Progenitor cell of endocrine pancreas (in vitro differentiated cells): ENCODE measurements around the gene KPNB1. TPM values are rescaled to one million over a fixed set of nuclear protein-coding genes. Genes with fewer than 3 reads are reported as not detected.

Experiments used
- DNase-seq: peaks from one replicate; pipeline ENCODE4 v3.0.0; 2021; ENCODE audit warnings: low spot score; ENCODE audit not compliant: unreplicated experiment
- H3K27ac Mint-ChIP-seq: 2 replicates; pipeline ENCODE4 v1.8.0; 2021; ENCODE audit warnings: mild to moderate bottlenecking, moderate library complexity, mixed read lengths
- H3K27me3 Mint-ChIP-seq: 2 replicates; pipeline ENCODE4 v1.8.0; 2021; ENCODE audit warnings: mixed read lengths
- H3K36me3 Mint-ChIP-seq: 2 replicates; pipeline ENCODE4 v1.8.0; 2022; ENCODE audit warnings: mixed read lengths; ENCODE audit not compliant: insufficient read depth
- H3K4me1 Mint-ChIP-seq: 2 replicates; pipeline ENCODE4 v1.8.0; 2021; ENCODE audit warnings: low read depth, mixed read lengths
- H3K4me3 Mint-ChIP-seq: 2 replicates; pipeline ENCODE4 v1.8.0; 2021; ENCODE audit warnings: low read depth, mild to moderate bottlenecking, moderate library complexity, mixed read lengths
- H3K9me3 Mint-ChIP-seq: 2 replicates; pipeline ENCODE4 v1.8.0; 2021; ENCODE audit warnings: low read depth, mixed read lengths
- total RNA-seq: library from RNA; stranded (reverse); gene quantifications from 2 replicates; pipeline ENCODE4 v1.2.1, GENCODE V29; 2021
- TF ChIP-seq, protein P1 (sequence below): fragments of 200-600 bp; sonication (generic); IDR thresholded peaks from one replicate; pipeline ENCODE4 v1.5.0; 2021; ENCODE audit warnings: antibody characterized with exemption, mild to moderate bottlenecking; ENCODE audit not compliant: unreplicated experiment

KPNB1 gene
- total RNA-seq, 1 donor from 2014 or later = 386 TPM

DNA sequence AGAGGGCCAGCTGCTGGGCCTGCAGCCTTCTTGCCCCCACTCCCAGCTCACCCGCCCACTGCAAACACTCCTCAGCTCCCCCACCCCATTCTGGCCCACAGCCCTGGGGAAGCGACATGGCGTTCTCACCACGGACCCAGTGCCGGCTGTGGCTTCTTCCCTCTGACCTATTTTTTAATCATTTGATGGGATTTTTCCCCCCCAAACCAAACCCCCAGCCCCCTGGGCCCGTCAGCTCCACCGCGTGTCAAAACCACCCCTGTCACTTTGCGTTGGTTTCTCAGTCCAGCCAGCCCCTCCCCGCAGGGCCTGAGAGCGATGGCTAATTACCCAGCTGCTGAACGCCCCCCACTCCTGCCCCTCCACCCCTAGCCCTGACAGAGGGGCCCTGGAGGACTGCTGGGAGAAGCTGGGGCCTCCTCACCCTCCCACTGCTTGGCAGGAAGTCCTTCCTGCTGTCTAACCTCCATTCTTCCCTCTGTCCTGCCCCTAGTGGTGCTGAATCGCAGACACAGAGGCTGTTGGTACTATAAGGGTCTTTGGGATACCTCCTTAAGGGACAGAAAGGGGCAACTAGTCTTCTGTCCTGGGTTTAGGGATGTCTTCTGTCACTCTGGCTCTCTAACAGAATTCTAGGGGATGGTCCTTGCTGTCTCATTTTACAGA, 75.9 kb downstream of the KPNB1 start:
- Mint-ChIP-seq H3K27ac (no peak overlapping the region), H3K4me3 (no peak overlapping the region), H3K27me3 (peaks cover 83% of the 10 kb centered on the region), H3K4me1 (no peaks in the 10 kb centered on the region), H3K9me3 (no peaks in the 10 kb centered on the region), H3K36me3 (no peaks in the 10 kb centered on the region)
- TF ChIP-seq, protein P1, sequence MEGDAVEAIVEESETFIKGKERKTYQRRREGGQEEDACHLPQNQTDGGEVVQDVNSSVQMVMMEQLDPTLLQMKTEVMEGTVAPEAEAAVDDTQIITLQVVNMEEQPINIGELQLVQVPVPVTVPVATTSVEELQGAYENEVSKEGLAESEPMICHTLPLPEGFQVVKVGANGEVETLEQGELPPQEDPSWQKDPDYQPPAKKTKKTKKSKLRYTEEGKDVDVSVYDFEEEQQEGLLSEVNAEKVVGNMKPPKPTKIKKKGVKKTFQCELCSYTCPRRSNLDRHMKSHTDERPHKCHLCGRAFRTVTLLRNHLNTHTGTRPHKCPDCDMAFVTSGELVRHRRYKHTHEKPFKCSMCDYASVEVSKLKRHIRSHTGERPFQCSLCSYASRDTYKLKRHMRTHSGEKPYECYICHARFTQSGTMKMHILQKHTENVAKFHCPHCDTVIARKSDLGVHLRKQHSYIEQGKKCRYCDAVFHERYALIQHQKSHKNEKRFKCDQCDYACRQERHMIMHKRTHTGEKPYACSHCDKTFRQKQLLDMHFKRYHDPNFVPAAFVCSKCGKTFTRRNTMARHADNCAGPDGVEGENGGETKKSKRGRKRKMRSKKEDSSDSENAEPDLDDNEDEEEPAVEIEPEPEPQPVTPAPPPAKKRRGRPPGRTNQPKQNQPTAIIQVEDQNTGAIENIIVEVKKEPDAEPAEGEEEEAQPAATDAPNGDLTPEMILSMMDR = no peak
- no peak for DNase-seq

GRCh38 chr17:47726796-47727703, 77.3 kb downstream of the KPNB1 start:
- peaks cover 82% of the 10 kb centered on the region for H3K27me3 Mint-ChIP-seq
- TF ChIP-seq, protein P1 = no peak
- H3K9me3 Mint-ChIP-seq = no peaks in the 10 kb centered on the region
- no peak overlapping the region for H3K27ac Mint-ChIP-seq
- H3K36me3 Mint-ChIP-seq = no peaks in the 10 kb centered on the region
- H3K4me3 Mint-ChIP-seq = no peak overlapping the region
- no peak for DNase-seq
- H3K4me1 Mint-ChIP-seq = no peaks in the 10 kb centered on the region

DNA sequence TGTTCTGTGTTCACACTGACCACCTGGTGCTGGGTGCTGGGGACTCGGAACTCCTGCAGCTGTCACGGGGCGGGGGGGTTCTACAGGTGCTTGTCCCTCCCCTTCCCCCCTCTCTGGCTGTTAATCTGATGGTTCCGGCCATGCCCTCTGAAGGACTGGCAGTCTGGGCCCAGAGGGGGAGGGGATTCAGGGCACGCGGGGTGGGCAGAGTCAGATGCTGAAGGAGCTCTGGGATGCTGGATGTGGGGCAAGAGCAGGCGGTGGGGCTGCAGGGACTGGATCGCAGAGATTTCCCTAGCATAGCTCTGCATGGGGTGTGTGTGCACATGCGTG, 78.0 kb downstream of the KPNB1 start:
- H3K4me1 Mint-ChIP-seq = no peaks in the 10 kb centered on the region
- H3K27me3 Mint-ChIP-seq = peaks cover 82% of the 10 kb centered on the region
- DNase-seq = no peak
- H3K9me3 Mint-ChIP-seq = no peaks in the 10 kb centered on the region
- no peaks in the 10 kb centered on the region for H3K36me3 Mint-ChIP-seq
- TF ChIP-seq, protein P1 = no peak
- H3K27ac Mint-ChIP-seq = no peak overlapping the region
- H3K4me3 Mint-ChIP-seq = no peak overlapping the region

- DNase-seq = no peak
- Mint-ChIP-seq H3K4me1 (peaks cover 1% of the 10 kb centered on the region), H3K27me3 (peaks cover 79% of the 10 kb centered on the region), H3K9me3 (no peaks in the 10 kb centered on the region), H3K36me3 (no peaks in the 10 kb centered on the region), H3K27ac (no peak overlapping the region), H3K4me3 (no peak overlapping the region)
- TF ChIP-seq, protein P1 = no peak
These were observed 78.6 kb downstream of the KPNB1 start for GRCh38 chr17:47728214-47728877.

DNA sequence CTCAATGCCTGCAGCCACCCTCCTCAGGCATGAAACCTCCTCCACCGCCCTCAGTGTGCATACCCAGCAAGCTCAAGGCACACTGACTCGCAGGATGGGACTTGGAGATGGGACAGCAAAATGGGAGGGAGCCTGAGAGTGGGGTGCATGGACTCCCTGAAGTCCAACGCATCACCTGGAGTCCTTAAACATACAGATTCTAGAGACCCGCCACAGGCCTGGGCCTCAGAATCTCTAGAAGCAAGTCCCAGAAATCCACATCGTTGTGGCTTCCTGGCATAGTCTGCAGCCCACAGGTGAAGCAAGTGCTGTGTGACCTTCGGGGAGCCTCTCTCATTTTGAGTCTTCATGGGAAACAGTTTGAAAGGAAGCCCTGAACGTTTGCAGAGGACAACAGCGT, 79.8 kb downstream of the KPNB1 start:
- H3K9me3 Mint-ChIP-seq = no peaks in the 10 kb centered on the region
- H3K4me3 Mint-ChIP-seq = no peak overlapping the region
- H3K4me1 Mint-ChIP-seq = peaks cover 3% of the 10 kb centered on the region
- TF ChIP-seq, protein P1 = no peak
- no peak overlapping the region for H3K27ac Mint-ChIP-seq
- no peak for DNase-seq
- peaks cover 78% of the 10 kb centered on the region for H3K27me3 Mint-ChIP-seq
- H3K36me3 Mint-ChIP-seq = no peaks in the 10 kb centered on the region
